LHCN-M2 (cell line): ENCODE data around the gene MYH9. TPM values are rescaled to one million over a fixed set of nuclear protein-coding genes. Genes with fewer than 3 reads are reported as not detected.
"Not testable (repeated sequence)": the region's sequence is repeated elsewhere in the genome, so short reads cannot be mapped to it uniquely, and the experiment has no call there.

Experiments
- DNase-seq: peaks from one replicate; pipeline ENCODE4 v3.0.0-alpha.2; 2012; ENCODE audit warnings: low read depth
- polyA plus RNA-seq: library from polyadenylated mRNA; unstranded; fragments of >200 nt; gene quantifications from one replicate; pipeline ENCODE4 v1.2.1, GENCODE V29; 2012; ENCODE audit warnings: missing spikeins
- total RNA-seq: library from RNA; depleted of rRNA; stranded (reverse); fragments of >200 nt; gene quantifications from 2 replicates; pipeline ENCODE4 v1.2.3, GENCODE V29; 2014; rRNA removed

Gene MYH9
- 481 and 492 TPM in 2 replicates for total RNA-seq
- polyA plus RNA-seq: 762 TPM

DNA sequence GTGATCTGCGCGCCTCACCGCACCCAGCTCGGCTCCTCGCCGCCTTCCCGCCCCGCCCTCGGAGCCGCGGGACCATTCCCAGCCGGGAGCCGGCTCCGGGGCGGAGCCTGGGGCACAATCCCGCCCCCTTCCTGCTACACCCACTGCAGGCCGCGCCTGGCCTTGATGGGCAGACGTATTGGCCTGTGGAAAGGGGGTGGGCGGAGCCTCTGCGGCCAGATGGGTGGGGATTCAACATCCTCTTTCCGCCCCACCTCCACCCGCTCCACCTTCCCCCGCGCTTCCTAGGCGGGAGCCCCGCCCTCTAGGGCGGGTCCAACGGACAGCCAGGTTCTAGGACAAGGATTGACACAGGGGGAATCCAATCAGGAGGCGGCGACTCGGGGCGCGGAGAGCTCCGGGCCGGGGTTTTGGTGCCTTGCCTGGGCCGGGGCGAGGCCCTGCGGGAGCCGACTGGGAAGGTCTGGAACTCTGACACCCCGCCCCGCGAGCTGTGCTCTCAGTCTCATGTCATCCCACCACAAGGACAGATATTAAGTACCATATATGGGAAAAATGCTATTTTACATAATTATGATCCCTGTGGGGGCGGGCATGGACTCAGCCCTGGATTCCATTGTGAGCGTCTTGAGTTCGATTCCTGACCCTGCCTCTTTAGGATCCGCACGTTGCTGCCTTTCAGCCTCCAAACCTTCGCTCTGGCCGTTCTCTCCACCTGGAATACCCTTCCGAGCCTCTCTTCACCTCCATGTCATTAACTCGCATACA is at the start of gene MYH9:
Gene MYH9, minus strand, starts transcription at position 9 of the 768 bp plus-strand sequence. CDS start 38,731 bp downstream, outside the sequence.
- DNase-seq: peak; percentile 99

DNA sequence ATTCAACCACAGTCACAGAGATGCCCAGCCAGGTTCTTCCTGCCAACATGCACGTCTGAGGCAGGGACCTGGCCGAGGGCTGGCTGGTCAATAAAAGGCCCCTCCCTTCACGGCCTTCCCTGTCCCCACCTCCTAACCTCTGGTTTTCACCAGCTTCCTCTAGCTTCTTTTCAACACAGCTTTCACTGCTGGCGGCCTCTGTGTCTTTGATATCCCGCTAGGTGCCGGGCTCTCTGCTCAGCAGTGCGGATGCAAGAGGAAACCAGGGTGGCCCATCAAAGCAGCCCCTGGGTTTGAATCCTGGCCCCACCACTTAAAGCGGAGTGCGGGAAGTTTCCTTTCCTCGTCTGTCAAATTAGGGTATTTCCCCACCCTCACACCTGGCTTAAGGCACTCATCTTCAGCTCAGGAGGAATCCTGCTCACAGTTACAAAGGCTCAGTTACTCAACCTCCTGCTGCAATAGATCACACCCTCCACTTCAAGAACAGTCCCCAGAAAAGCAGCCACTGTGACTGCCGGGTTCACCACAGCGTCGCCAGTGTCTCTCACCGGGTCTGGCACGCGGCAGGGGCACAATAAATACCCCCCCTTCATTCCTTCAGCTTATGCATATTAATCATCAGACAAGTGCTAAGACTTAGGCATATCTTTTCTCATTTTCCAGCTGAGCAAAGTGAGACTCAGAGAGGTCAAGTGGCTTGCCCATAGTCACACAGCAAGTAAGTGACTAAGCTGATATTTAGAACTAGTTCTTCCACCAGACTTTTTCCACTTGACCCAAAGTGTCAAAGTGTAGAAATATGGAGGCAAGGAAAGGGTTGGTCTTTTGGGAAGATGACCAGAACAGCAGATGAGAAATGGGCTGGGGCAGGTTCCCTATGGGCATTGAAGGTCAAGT is 48.0 kb upstream of the MYH9 start:
- DNase-seq: no peak

DNA sequence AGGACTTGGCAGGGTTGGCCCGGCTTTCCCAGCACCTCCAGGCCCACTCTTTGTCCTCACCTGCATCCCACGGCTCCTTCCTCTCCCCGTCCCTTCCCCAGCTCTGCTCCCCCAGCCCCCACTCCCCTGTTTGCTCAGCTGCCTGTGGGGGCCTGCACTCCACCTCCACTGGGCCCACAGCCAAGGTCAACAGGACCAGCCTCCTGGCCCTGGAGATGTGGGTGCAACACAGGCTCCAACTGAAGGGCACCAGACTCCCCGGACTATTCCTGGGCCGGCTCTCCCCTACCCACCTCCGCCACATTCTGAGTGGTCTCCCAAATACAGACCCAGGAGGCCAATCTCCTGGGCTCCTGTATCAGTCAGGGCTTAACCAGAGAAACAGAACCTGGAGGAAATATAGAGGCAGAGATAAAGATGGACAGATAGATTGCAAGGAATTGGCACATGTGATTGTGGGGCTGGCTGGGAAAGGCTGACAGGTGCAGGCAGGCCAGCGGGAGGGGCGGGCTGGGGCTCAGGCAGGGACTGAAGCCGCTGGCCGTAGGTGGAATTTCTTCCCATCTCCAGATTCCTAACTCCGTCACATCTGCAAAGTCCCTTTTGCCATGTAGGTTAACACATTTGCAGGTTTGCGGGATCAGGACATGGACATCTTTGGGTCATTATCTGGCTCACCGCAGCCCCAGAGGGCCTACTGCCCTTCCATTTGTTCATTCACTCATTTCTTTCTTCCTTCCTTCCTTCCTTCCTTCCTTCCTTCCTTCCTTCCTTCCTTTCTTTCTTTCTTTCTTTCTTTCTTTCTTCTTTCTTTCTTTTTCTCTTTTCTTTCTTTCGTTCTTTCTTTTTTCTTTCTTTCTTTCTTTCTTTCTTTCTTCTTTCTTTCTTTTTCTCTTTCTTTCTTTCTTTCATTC is 45.8 kb upstream of the MYH9 start:
- peak; percentile 57 for DNase-seq

DNA sequence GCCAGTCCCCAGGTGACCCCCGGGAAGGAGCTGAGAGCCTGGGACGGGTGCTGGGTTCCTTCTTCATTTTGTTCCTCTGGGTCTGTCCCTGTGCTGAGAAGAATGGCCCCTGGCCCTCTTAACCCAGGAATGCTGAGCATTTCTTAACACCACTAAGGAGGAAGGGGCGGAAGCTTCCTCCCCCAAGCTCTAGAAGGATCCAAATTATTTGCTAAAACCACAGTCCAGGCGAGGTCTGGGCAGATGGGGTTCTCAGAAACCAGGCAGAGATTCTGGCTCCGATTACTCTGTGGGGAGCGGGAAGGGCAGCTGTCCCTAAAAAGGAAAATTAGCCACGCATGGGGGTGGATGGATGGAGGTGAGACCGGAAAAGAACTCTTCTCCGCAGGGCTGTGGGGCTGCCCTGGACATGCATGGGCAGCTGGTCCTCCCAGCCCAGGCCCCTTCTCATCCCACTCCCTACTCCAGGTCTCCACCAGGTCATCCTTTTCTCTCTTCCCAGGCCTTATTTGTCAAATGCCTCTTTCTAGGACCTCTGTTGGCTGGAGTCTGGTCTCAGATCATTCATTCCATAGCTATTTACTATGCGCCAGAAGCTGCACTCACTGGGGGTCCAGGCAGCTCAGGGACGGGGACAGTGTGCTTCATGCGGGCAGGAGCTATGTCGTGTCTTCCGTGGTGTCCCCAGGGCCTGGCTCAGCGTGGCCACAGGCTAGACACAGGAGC is 45.0 kb upstream of the MYH9 start:
- peak; percentile 78 for DNase-seq

DNA sequence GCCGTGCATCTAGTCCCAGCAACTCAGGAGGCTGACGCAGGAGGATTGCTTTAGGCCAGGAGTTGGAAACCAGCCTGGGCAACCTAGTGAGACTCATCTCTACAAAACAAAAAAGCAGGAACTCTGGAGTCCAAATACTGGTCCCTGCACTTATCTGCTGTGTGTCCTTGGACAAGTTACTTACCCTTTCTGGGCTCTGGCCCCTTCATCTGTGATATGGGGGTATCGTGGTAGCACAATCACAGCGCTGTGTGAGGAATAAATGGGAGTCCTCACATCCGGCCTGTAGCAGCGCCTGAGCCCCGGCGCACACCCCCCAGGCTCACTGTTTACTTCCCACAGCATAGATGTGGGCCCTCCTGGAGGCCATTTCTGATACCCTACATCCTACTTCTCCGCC is 44.2 kb upstream of the MYH9 start:
- no peak for DNase-seq

DNA sequence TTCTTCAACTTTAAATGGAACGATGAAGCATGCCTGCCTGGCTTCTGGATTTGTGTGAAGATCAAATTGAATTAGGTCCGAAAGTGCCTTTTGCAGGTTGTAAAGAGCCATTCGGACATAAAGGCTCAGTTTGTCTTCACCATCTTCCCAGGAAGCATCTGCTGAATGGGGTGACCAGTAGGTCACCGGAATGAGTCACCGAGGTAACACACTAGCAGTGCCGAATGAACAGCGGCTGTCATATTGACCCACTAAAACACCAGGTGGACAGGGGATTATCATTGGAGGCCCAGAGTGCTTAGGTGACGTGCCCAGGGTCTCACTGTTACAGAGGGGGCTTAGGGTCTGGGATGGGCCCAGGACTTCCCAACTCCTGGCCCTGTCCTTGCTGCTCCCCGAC is 43.1 kb upstream of the MYH9 start:
- DNase-seq: peak; percentile 50

DNA sequence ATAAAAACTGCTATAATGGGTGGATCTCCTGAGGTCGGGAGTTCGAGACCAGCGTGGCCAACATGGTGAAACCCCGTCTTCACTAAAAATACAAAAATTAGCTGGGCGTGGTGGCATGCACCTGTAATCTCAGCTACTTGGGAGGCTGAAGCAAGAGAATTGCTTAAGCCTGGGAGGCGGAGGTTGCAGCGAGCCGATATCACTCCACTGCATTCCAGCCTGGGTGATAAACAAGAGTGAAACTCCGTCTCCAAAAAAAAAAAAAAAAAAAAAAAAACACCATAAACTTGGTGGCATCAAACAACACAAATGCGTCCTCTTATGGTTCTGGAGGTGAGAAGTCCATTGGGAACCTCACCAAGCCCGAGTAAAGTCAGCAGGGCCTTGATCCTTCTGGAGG is 40.2 kb upstream of the MYH9 start:
- not testable (repeated sequence) for DNase-seq

DNA sequence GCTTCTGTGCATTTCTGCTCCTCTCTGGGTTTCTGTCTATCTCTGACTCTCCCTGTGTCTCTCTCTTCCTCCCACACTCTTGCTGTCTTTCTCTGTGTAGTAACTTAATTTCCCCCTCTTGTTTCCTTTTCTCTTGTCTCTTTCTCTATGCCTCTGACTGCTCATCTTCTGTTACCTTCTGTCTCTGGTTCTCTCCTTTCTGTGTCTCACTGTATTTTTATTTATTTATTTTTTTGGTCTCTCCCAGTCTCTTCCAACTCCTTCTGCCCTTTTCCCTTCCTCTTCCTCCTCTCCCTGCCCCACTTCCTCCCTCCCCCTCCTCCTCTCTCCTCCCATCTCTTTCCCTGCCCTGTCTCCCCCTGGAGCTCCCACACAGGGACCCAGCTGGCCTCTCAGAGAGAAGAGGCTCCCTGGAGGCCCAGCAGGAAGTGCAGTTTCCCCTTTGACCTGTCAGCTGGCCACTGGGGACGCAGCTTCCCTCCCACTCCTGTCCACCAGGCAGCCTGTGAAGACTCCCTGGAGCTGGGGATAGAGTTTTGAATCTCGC is 38.3 kb upstream of the MYH9 start:
- DNase-seq: peak; percentile 60

DNA sequence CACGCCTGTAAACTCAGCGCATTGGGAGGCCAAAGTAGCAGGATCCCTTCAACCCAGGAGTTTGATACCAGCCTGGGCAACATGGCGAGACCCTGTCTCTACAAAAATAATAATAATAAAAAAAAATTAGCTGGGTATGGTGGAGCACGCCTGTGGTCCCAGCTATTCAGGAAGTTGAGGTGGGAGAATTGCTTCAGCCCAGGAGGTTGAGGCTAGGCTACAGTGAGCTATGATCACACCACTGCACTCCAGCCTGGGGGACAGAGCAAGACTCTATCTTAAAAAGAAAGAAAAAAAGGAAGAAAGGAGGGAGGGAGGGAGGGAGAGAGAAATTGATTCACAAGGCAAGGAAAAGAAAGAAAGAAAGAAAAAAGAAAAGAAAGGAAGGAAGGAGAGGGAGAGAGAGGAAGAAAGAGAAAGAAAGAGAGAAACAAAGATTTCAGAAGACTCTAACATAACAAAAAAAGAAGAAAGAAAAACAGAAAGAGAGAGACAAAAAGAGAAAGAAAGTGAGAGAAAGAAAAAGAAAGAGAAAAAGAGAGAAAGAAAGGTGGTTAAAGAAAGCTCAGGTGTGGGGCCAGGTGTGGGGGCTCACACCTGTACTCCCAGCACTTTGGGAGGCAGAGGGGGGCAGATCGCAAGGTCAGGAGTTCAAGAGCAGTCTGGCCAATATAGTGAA is 37.3 kb upstream of the MYH9 start:
- DNase-seq: no peak

DNA sequence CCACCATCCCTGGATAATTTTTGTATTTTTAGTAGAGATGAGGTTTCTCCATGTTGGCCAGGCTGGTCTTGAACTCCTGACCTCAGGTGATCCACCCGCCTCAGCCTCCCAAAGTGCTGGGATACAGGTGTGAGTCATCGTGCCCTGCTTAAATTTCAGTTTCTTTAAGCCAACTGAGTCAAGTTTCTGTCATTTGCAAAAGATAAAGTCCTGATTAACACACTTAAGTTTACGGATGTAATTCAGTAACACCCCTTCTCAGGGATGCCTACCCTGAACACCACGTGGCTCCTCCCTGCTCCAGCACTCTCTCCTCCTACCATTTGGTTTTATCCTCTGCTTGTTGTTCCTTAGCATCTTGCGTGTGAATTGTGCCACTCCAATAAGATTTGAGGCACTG is 36.7 kb upstream of the MYH9 start:
- DNase-seq: not testable (repeated sequence)

DNA sequence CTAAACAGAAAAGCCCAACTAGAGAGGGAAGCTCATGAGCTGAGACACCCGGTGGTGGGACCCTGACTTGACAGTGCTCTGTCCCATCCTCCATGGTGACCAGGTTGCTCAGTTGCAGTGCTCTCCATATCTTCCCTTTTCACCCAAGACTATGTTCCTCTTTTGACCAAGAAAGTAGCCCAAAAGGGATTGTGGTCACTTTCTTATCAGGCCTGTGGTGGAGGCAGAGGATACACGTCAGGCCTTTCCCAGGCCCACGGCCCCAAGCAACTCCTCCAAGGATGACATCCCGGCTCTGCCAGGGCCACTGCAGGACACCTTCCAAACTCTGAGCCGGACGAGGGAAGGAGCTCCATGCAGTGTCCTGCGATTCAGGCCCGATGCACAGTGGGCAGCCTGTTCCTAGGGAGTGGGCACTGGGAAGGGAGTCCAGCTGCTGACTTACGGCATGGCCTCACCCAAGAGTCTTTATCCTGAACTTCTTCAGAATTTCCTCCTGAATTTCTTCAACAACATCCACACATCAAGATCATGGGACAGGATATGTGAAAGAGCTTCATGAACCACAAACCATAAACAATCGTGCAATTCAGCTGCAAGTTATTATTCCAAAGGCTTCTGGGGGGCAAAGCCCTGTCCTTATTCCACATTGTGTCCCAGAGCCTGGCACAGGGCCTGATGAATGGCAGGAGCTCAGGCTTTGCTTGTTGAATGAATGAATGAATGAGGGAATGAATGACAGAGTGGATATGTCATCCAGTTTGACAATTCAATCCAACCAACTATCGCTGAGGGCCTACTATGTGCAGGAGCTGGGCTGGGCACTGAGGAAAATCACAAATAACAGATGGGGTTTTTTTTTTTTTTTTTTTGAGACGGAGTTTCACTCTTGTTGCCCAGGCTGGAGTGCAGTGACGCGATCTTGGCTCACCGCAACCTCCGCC is 36.0 kb upstream of the MYH9 start:
- DNase-seq: no peak

DNA sequence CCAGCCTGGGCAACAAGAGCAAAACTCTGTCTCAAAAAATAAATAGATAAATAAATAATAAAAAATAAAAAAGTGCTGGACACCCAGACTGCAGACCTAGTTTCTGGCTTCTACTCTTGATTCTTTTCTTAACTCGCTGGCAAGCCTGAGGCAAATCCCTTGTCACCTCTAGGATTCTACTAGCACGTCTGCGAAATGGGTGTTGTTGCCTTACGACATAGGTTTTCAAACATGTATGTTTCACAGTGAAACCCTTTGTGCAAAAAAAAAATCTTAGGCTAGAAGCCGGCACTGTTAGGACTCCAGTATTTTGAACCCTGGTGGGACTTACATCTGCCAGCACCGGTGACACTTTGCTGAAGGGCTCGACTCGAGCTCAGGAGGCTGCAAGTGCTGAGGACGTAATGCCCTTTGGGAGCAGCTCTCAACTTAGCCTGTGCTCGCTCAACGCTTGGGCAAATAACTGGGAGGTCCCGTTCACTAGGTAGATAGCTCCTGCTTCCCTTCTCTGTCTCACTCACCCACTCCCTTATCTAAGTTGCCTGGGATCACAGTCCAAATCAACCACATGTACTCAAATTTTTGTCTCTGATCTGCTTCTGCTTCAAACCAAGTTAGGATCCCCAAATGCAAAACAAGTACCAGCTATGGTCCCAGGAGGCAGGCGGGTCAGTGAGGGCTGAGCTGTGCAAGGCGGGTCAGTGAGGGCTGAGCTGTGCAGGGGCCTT is 34.7 kb upstream of the MYH9 start:
- no peak for DNase-seq

DNA sequence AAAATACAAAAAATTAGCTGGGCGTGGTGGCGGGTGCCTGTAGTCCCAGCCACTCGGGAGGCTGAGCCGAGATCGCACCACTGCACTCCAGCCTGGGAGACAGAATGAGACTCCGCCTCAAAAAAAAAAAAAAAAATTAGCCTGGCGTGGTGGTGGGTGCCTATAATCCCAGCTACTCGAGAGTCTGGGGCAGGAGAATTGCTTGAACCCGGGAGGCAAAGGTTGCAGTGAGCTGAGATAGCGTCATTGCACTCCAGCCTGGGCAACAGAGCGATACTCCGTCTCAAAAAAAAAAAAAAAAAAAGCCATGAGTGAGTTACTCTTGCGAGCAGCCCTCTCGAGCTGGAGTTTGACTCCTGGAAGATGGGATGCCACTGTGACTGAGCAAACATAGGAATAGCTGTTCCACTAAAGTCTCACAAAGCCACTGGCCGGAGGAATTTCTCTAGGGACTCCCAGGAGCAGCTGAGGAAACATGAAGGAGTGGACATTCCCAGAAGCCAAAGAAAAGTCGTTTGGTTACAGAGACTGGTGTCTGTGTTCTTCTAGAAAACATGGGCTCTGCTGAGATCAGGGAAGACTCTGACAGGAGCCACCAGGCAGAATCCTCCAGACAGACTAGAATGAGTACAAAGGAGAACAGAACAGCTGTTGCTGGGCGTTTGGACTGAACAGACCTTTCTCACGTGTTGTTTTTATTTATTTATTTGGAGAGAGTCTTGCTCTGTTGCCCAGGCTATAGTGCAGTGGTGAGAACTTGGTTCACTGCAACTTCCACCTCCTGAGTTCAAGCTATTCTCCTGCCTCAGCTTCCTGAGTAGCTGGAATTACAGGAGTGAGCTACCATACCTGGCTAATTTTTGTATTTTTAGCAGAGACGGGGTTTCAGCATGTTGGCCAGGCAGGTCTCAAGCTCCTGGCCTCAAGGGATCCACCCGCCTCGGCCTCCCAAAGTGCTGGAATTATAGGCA is 32.4 kb upstream of the MYH9 start:
- peak; percentile 91 for DNase-seq

DNA sequence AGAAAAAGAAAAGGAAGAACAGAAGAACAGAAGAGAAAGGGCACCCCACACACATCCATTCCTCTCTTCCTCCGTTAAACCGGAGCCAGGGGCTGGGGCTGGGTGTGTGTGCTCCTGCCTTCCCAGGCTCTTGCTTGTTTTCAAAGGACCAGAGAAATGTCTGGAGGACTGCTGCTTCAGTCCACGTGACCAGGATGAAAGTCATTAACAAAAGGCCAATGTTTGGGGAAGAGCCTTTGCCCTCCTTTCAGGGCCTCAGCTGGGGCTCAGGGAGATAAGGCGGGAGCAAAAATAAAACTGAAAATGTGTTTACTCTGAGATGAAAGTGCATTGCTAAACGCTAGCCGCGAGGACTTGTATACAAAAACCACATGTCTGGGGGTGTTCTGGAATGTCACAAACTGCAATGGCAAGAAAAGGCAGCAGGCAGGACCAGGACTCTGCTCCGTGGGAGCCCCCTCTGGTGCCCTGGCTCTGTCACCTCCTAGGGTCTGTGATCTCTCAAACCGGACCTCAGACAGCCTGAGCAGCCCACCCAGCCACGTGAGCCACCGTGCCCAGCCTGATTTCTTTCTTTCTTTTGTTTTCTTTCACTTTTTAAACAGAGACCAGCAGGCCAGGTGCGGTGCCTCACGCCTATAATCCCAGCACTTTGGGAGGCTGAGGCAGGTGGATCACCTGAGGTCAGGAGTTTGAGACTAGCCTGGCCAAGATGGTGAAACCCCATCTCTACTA is 31.6 kb upstream of the MYH9 start:
- peak; percentile 49 for DNase-seq

DNA sequence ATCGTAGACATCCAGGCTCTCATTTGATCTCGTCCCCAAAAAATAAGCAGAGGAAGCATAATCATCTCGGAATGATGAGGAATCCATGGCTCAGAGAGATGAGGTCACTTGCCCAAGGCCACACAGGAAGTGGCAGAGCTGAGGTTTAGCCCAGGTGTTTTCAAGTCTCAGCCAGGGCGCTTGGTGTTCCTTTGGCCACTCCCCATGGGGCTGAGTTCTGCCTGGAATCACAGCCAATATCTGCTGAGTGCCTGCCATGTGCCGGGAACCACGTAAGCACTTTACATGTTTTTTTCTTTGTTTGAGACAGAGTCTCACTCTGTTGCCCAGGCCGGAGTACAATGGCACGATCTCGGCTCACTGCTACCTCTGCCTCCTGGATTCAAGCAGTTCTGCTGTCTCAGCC is 29.5 kb upstream of the MYH9 start:
- peak; percentile 61 for DNase-seq
